ENCODE results near the gene LDLRAD4. TPM values are rescaled to one million over a fixed set of nuclear protein-coding genes. Genes with fewer than 3 reads are reported as not detected.

Gene LDLRAD4
- total RNA-seq, 1 donor from 2014 or later: 3.0 TPM

DNA sequence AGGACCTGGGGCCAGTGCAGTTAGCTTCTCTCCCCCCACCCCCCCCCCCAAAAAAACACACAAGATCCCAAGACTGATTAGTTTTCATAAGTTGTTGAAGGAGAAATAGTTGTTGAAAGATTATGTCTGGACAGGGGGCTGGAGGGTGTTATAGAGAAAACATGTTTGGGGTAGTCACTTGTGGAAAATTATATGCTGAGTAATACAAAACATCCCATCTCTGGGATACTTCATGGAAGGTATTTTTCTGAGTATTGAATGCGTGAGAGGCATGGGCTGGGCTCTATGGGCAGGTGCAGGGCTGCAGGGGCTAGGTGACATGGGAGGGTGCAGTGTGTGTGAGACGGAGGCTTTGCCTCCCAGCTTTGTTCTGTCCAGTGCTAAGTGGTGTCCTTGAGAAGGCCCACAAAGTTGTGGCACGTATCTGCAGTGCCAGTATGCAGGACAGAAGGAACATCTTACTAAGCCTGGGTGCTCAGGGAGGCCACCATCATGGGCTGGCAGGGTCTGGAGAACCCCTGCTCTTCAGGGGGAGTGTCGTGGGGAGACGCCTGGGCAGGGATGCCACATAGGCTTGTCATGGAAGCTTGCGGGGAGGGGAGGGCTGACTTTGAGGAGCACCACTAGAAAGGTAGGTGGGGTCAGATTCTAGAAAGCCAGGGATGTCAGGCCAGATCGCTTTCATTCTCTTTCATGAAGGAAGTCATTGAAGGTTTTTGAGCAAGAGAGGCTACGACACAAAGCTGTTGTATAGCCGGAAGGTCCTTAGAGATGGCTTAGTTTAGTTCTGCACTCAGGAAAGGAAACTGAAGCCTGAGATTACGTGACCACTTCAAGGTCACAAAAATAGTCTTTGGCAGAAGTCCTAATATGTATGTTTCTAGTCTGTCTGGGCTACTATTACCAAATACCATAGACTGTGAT is 232.0 kb downstream of the LDLRAD4 start:
- no peak for ATAC-seq

DNA sequence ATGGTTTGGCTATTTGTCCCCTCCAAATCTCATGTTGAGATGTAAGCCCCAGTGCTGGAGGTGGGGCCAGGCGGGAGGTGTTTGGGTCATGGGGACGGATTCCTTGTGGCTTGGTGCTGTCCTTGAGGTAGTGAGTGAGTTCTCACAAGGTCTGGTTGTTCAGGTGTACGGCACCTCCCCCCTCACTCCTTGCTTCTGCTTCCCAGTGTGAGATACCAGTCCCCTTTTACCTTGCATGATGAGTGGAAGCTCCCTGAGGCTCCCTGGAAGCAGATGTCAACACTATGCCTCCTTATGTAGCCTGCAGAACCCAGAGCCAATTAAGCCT is 232.6 kb downstream of the LDLRAD4 start:
- no peak for ATAC-seq

DNA sequence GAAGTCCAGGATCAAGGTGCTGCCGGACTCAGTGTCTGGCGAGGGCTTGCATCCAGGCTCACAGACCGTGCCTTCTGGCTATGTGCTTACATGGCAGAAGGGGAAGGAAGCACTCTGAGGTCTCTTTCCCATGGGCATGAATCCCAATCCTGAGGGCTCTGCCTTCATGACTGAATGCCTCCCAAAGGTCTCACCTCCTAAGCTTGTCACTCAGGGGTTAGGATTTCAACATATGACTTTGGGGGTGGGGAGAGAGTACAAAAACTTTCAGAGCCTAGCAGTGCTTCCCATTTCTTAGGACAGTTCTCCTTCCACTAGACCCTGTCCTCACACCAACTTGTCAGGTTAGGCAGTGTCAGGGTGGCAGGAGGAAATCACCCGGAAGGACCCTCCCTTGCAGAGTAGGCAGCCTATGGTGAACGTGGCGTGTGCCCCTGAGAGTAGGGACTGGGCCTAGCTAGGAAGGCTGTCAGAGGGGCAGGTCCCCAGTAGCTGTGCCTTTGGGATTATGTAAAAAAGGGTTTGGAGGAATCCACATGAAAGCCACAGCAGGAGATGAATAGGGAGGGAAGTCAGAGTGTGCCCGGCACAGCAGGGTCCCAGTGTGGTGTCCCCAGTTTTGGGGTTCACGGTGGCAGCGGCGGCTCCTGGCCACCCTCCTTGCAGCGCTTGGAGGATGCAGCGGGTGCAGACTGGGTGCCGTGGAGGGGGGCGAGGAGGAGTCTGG is 233.3 kb downstream of the LDLRAD4 start:
- ATAC-seq: no peak

DNA sequence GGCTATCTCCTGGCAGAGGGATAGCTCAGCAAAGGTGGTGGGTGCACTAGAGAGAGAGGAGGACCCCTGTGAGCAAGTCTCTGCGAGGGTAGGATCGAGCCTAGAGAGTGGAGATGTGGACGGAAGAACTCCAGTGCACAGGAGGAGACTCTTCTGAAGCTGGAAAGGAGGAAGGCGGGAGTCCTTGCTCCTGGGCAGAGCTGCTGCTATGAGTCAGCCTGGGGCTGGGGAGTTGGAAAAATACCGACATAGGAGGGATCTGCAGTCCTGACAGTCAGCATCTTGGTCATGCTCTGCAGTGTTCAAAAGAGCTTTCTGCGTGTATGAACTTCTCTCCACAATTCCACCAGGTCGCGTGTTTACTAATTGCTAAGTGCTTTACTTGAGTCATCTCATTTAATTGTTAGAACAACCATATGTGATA is 233.8 kb downstream of the LDLRAD4 start:
- ATAC-seq: peak; percentile 39

DNA sequence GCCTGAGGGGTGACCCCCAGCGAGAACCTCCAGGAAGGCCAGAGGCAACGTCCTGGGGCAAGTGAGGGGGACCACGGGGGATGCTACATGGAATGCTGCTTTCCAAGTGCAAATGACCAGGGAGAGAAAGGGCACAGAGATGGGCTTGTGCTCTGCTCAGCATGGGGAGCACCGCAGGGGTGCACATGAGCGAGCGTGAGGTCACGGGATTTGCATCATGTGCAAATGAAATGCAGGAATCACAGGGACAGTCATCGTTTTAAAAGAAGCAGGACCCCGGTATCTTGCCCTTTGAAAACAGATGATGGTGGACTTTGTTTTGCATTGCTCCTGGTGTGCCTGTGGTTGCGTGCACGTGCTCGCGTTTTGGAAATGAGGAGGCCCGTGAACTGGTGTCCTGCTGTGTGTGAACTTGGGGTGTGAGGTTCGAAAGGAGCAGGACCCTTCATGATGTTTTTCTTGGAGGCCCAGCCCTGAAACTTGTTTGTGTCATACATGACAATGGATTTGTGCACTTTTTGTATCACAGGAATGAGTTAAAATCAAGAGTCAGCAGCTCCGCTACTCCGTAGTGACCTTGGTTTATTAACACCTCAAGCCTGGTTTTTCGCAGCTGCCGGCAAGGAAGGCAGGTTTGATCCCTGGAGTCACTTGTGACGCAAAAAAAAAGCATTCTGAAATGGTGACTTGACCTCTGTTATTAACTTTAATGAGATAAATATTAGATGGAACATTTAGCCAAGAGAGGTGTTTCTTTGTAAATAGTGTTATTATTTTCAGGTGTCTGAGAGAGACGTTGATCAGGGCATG is 234.5 kb downstream of the LDLRAD4 start:
- no peak for ATAC-seq

DNA sequence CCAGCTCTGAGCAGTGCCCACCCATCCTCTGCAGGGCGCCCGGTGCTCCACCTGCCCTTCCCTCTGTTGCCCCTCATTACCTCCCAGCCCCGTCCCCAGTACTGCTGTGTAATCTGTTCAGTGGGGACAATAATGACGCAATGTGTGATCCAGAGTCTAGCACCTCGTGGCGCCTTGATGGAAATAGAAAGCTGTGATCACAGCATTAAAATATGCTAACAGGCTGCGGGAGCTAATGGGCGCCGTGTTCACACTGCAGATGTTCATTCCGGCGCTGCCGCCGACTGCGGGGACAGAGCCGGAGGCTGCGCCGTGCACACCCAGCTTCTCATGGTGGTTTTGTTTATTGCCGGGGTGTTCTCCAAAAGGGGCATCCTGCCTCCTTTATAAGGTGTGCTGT is 235.2 kb downstream of the LDLRAD4 start:
- ATAC-seq: no peak

DNA sequence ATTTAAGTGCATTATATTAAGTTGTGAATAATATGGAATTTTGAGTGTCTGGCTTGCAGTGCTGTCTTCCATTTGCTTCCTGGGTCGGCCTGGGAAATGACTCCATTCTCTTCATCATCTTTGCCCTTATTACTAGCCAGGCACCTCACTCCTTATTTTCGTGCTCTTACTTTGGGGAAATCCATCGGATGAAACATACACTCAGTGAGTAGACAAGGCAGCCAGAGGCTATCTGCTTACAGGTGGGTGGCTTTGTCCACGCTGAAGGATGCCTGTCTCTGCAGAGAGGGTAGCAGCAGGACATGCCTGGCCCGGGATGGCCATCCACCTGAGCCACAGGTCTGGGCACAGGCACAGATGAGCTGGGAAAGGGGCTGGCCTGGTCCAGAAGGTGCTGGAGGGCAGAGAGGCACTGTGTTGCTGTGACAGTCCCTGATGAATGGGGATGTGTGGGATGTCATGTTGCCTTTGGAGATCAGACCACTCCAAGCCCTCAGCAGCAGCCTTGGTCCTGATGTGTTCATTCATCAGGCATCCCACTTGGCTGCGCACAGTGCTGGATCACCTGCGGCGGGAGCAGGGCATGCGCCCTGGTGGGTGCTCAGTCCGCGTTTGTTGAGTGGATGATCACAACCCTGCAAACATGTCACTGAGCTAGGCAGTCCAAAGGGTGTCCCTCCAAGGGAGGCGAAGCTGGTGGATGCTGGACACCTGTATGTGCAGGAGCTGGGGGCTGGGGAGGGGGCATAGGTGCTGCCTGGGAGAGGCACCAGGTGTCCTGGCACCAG is 236.0 kb downstream of the LDLRAD4 start:
- ATAC-seq: no peak

DNA sequence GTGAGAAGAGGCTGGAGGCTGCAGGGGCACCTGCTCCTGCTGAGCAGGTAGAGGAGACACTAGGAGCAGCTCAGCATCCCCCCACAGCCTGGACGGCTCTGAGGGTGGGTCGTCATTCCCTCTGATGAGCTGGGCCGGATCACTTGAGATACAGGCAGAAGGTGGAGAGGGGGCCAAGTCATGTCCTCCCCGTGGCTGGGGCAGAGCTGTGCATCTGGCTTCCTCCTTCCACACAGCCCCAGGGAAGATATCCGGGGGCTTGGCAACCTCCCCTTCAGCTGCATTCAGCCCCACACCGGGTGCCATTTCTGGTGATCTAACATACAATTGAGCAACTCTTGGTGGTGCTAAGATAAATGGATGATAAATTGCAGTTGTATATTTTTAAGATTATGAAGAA is 236.9 kb downstream of the LDLRAD4 start:
- no peak for ATAC-seq

DNA sequence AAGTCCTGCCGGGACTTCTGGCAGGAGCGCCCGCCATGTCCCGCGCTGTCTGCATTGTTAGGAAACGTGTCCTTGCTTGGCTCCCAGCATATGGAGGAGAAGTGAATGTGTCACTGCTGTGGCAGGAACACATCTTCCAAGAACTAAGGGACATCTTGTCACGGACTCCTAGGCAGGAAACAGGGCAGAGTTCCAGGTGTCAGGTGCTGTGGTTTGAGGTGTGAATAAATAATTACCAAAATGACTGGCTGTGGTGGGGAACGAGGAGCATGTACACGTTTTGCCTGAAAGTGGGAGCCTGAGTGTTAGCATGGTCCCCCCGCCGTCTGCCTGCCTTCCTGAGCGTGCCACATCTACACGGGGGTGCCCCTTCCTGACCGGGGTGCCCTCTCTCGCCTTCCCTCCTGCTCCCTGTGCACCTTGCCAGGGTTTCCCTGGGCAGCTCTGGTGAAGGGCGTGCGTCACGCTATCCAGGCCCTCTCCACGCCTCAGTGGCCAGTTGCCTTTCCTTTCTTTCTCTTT is 237.5 kb downstream of the LDLRAD4 start:
- ATAC-seq: no peak

DNA sequence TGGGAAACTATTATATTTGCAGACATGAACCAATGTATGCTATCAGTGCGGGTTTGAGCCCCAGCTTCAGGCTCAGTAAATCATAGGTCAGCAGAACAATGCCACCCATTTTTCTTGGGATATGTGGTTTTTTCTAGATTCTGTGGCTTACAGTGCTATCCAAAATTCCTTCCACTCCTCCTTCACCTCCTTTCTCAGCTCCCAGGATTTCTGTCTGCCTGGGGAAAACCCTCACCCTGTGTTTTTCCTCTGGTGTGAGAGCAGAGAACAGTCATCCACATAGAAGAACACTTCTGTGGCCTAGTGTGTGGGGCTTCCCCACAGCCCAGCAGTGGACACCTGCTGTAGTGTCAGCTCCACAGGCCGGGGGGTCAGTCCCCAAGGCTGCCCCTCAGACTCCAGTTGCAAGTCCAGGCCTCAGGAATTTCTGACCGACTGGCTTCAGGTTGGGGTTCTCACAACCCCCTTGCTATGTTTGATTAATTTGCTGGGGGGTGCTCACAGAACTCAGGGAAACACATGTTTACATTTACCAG is 238.2 kb downstream of the LDLRAD4 start:
- ATAC-seq: no peak

DNA sequence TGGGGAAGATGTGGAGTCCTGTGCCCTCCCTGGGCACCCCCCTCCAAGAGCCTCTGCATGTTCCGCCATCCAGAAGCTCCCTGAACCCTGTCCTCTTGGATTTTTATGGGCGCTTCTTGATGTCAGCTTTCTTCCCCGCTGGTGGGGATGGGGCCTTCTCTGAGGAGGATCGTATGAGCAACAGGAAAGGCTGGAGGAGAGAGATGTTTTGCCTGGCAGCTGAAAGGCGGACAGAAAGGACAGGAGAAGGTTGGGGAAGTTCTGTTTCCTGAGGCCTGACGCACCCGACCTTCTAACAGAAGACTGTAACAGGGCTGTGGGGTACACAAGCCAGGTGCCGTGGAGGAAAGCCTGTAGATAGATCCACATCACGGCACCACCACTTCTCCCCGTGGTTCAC is 238.8 kb downstream of the LDLRAD4 start:
- ATAC-seq: no peak

DNA sequence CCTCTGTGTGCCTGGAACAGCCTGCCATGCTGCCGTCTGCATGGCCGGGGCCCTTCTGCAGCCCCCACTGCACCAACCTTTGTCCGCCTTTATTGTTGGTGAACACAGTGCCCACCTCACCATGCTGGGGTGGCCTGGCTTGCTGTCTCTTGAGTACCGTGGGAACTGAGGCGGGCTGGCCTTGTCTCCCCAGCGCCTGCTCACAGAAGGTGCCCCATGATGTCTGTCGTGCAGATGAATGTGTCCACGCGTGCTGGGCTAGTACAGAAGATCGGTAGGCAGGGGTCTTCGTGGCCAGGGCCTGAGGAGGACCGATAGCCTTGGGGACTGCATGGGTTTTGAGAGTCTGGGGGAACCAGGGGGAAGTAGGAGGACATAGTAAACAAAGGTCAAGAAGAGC is 242.4 kb downstream of the LDLRAD4 start:
- ATAC-seq: no peak

DNA sequence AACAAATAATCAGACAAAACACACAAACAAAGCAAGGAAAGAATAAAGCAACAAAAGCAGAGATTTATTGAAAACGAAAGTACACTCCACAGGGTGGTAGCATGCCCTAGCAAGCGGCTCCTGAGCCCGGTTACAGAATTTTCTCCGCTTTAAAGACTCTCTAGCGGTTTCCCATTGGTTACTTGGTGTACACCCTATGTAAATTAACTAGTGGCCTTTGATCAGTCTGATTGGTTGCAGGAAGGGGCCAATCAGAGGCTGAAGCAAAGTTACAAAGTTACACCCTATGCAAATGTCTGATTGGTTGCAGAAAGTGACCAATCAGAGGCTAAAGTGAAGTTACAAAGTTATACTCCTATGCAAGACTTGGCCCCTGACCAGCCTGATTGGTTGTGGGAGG is 242.9 kb downstream of the LDLRAD4 start:
- ATAC-seq: no peak

DNA sequence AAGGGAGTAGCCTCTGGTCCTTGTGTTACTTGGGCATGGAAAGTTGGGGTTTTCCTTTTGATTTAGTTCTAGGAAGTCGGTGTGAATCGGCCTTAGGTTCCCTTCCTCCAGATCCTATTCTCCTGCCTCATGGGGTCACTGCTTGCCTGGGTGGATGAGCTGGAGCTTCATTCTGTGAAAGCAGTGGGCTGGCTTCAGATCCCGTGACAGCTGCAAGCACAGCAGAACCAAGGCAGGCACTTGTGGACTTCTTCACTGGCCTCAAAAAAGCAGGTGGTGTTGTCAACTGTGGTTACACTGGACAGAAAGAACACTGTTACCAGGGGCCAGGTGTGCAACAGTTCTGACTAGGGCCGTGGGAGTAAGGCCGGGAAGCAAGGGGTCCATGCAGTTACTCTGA is 243.4 kb downstream of the LDLRAD4 start:
- ATAC-seq: no peak

DNA sequence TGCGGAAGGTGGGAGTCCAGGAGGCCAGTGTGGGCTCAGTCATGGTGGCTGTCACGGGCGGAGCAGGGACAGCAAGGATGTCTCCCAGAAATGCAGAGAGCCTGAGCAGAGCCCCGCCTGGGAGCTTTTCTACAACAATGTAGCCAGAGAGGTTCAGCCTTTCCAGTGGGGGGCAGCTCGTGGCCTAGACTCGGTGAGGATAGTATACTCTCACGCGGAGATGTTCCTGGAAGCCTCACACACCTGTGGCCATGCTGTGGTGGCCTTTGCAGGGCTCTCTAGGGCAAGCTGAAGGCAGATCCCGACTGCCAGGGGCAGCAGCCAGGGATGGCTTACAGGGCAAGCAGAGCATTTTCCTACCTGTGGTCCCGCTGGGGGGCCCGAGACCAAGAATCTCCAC is 244.1 kb downstream of the LDLRAD4 start:
- ATAC-seq: no peak

DNA sequence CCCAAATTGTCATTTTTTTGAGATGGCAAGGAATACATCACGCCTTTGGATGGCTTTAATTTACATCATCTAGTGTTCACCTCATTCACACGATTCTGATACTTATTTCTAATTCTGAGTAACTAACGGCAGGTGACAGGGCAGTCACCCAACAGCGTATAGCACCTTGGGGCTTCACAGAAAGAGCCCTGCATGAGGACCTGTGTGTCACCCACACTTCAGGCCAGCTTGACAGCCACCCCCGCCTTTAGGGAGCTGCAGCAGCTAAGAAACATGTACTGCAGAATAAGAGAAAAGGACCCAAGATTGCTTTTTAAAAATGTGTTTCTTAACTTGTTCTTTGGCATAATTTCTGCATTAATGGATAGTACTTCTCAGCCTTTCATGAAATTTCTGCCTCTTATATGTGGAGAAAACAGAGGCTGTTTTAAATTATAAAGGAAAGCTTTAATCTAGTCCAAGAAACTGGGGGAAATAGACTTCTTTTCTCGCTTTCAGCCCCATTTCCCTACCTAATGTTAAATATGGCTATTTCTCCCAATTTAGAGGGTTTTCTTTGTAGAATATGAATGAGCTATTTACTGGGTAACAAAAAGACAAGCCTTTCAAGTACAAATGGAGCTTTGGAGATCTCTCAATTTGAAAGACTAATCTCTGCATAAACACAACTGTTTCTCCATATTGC is 245.1 kb downstream of the LDLRAD4 start:
- ATAC-seq: no peak

DNA sequence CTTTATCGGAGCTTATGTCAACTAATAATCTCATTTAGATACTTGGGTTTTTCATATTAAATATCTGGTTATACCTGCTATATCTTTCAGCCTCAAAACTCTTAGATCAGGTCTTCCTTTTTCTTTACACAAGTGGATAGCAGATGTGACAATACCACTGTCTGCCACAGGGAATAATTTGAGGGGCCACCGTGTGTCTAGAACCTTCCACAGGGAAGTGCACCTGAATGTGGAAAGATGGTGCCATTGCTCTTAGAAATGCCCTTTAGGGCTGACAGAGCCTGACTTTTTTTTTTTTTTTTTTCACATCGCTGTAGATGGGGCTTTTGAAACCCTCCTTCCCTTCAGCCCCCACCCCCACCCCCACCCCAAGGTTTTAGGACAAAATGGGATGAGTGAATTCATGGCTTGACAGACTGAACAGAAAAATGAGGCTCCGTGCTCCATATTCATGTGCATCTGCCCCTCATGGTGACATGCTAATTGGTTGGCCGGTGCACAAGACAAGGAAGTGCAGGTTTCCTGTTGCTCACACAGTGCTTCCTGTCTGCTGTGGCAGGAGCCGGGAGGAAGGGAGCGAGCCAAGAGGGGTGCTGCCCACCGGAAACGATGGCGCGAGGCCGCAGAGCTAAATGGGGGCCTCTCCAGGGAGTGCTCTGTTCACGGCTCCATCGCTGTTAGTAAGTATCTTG is 246.0 kb downstream of the LDLRAD4 start:
- ATAC-seq: peak; percentile 70

DNA sequence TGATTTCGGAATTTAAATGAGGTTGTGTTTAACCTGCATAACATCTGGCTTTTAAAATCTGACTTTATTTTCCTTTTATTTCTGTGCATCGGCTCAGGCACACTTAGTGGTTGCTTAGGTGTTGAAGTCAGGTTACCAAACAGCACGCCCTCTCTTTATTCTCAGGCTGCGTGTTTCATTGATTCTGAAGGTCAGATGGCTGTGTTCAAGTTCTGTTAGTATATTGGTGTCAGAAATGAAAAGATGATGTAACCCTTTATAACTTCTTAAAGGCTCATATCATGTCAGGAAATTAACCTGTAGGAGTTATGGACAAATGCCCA is 246.5 kb downstream of the LDLRAD4 start:
- ATAC-seq: no peak

DNA sequence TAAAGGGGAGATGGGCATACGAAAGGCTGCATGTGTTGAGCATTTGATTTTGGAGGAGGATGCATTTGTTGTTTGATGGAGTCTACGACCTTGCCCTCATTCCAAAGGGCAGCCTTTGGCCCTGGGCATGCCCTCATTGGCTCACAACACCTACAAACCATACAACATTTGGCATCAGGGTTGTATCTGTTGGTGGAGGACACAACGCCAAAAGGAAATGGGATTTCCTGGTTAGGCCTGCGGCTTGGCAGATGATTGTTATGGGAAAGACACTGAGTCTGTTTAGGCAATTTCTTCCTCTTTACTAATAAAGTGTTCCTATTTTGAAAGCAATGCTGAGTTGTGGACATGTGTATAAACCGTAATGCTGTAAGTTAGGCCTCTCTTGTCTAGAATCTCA is 246.9 kb downstream of the LDLRAD4 start:
- ATAC-seq: no peak

DNA sequence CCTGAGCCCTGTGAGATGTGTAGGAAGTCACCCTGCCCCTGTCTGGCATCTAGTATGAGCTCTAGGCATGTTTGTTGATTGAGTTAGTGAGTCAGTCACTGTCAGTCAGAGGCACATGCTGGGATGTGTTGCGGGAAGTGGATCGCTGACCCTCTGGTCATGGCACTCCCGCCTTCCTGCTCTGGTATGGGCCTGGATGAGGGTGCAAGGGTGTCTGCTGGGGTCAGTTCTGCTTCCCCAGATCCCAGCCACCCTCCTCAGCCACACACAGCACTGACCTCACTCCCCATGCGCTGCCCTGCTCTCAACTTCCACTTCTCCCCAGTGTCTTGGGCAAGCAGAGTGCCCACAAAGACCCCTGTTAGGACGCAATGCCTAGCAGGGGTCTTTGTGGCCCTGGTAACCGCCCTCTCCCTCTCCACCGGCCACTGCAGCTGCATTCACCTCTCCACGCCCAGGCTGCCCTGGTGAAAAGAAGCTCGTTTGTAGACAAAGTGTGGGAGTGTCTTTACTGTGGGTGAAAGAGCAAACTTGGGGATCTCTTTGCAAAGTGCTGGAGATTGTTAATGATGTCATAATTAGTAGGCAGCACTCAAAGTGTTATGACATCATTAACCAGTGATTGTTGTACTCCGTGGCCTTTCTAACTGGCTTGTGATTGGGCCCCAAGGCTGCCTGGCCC is 252.1 kb downstream of the LDLRAD4 start:
- ATAC-seq: peak; percentile 17

Measured in esophagus mucosa (tissue), 1 donor.